MM.1S (cell line): ENCODE data around the gene PGK2.

Experiments
- DNase-seq: peaks from one replicate; pipeline ENCODE4 v3.0.0-alpha.2; 2015
- H2AFZ ChIP-seq: fragments of 300-600 bp; sonication (generic); 2 replicates; pipeline ENCODE4 v1.6.0; 2016; ENCODE audit warnings: antibody characterized with exemption, low read length
- H3F3A ChIP-seq: fragments of 300-600 bp; sonication (generic); 2 replicates; pipeline ENCODE4 v1.6.1; 2016; ENCODE audit warnings: mild to moderate bottlenecking, antibody characterized with exemption, low read length, moderate library complexity, mixed read lengths; ENCODE audit not compliant: insufficient read depth
- H3K27ac ChIP-seq: fragments of 300-600 bp; sonication (generic); 2 replicates; pipeline ENCODE4 v1.5.1; 2016; ENCODE audit warnings: mild to moderate bottlenecking, low read length
- H3K27me3 ChIP-seq: fragments of 300-600 bp; sonication (generic); replicated peaks from 2 replicates; pipeline ENCODE4 v1.6.0; 2016; ENCODE audit warnings: low read length; ENCODE audit not compliant: insufficient read depth
- H3K36me3 ChIP-seq: fragments of 300-600 bp; sonication (generic); replicated peaks from 2 replicates; pipeline ENCODE4 v1.6.1; 2016; ENCODE audit warnings: mild to moderate bottlenecking, low read length, mixed read lengths; ENCODE audit not compliant: insufficient read depth
- H3K4me1 ChIP-seq: fragments of 300-600 bp; sonication (generic); 2 replicates; pipeline ENCODE4 v1.6.1; 2016; ENCODE audit warnings: low read length, mixed read lengths
- H3K4me2 ChIP-seq: fragments of 300-600 bp; sonication (generic); 2 replicates; pipeline ENCODE4 v1.6.0; 2016; ENCODE audit warnings: low read depth, low read length
- H3K4me3 ChIP-seq: fragments of 300-600 bp; sonication (generic); 2 replicates; pipeline ENCODE4 v1.5.1; 2016; ENCODE audit warnings: low read length, mixed read lengths
- H3K79me2 ChIP-seq: fragments of 300-600 bp; sonication (generic); 2 replicates; pipeline ENCODE4 v1.6.1; 2016; ENCODE audit warnings: mixed run types, low read length, mixed read lengths
- H3K9ac ChIP-seq: fragments of 300-600 bp; sonication (generic); 2 replicates; pipeline ENCODE4 v1.6.1; 2016; ENCODE audit warnings: low read length, mixed read lengths
- H3K9me2 ChIP-seq: fragments of 300-600 bp; sonication (generic); replicated peaks from 2 replicates; pipeline ENCODE4 v1.6.1; 2016; ENCODE audit warnings: mild to moderate bottlenecking, low read length, mixed read lengths; ENCODE audit not compliant: insufficient read depth
- H3K9me3 ChIP-seq: fragments of 300-600 bp; sonication (generic); replicated peaks from 2 replicates; pipeline ENCODE4 v1.6.1; 2016; ENCODE audit warnings: mild to moderate bottlenecking, low read length, mixed read lengths; ENCODE audit not compliant: insufficient read depth
- H4K20me1 ChIP-seq: fragments of 300-600 bp; sonication (generic); 2 replicates; pipeline ENCODE4 v1.6.1; 2016; ENCODE audit warnings: mild to moderate bottlenecking, low read length, moderate library complexity, mixed read lengths; ENCODE audit not compliant: insufficient read depth
- EZH2 ChIP-seq: fragments of 300-600 bp; sonication (generic); optimal IDR thresholded peaks from 2 replicates; pipeline ENCODE3; 2017; ENCODE audit warnings: low read depth, mild to moderate bottlenecking, antibody characterized with exemption, low read length, mixed read lengths
- EZH2phosphoT487 ChIP-seq: fragments of 300-600 bp; sonication (generic); IDR thresholded peaks from 2 replicates; pipeline ENCODE4 v1.6.1; 2018; ENCODE audit warnings: antibody characterized with exemption, low read length
- TF ChIP-seq, protein P1 (sequence below): fragments of 300-600 bp; sonication (generic); IDR thresholded peaks from 2 replicates; pipeline ENCODE4 v1.5.1; 2016; ENCODE audit warnings: antibody characterized with exemption, low read length, mixed read lengths

The PGK2 gene

DNA sequence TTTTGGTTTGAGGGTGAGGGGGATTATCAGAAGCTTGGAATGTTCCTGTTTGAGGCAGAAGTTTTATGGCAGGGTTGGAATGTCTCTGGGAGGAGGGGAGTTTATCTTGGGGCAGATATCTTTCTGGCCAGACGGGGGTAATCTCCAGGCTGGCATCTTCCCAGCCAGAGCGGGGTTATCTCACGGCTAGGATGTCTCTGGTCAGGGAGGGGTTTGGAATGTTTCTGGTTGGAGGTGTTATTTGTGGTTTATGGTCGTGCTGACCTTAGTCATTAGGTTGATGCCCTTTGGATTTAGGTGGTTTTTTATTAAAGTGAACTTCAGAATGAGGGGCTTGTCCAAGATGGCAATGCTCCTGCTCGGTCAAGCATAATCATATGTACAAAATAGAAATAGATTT lies 14.8 kb downstream of the PGK2 start:
- Histone ChIP-seq H3K4me2 (no peak overlapping the region), H3K9me3 (no peaks in the 10 kb centered on the region), H3K79me2 (no peaks in the 10 kb centered on the region), H3K4me1 (no peaks in the 10 kb centered on the region; the same call in 1 of the 2 replicates), H3K9ac (no peak overlapping the region), H4K20me1 (no peaks in the 10 kb centered on the region), H3K36me3 (no peaks in the 10 kb centered on the region), H2AFZ (no peak overlapping the region), H3F3A (no peaks in the 10 kb centered on the region), H3K4me3 (no peak overlapping the region), H3K9me2 (no peaks in the 10 kb centered on the region), H3K27ac (no peak overlapping the region), H3K27me3 (no peaks in the 10 kb centered on the region)
- no peak for DNase-seq
- TF ChIP-seq EZH2phosphoT487 (no peak), EZH2 (no peak)
- TF ChIP-seq, protein P1, sequence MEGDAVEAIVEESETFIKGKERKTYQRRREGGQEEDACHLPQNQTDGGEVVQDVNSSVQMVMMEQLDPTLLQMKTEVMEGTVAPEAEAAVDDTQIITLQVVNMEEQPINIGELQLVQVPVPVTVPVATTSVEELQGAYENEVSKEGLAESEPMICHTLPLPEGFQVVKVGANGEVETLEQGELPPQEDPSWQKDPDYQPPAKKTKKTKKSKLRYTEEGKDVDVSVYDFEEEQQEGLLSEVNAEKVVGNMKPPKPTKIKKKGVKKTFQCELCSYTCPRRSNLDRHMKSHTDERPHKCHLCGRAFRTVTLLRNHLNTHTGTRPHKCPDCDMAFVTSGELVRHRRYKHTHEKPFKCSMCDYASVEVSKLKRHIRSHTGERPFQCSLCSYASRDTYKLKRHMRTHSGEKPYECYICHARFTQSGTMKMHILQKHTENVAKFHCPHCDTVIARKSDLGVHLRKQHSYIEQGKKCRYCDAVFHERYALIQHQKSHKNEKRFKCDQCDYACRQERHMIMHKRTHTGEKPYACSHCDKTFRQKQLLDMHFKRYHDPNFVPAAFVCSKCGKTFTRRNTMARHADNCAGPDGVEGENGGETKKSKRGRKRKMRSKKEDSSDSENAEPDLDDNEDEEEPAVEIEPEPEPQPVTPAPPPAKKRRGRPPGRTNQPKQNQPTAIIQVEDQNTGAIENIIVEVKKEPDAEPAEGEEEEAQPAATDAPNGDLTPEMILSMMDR = no peak

DNA sequence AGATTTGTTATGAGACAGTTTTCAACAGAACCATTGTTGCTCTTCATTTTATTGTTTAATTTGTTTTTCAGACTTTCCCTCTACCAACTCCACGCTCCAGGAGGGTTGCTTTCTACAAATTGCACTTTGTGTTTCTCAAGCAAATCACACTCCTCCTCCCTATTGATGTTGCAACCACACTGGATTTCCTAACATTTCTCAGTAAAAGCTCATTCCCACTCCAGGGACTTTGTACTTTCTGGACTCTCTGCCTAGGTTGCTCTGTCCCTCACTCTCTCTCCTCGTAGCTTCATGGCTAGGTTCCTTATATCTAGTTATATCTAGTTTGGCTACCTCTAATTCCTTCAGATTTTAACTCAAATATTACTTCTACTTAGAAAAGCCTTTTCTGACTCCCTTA lies 20.3 kb downstream of the PGK2 start:
- Histone ChIP-seq H2AFZ (no peak overlapping the region), H3F3A (no peaks in the 10 kb centered on the region), H3K79me2 (no peaks in the 10 kb centered on the region), H3K9ac (no peak overlapping the region), H3K9me2 (no peaks in the 10 kb centered on the region), H4K20me1 (no peaks in the 10 kb centered on the region), H3K4me2 (no peak overlapping the region), H3K4me1 (no peaks in the 10 kb centered on the region; the same call in 1 of the 2 replicates), H3K27me3 (no peaks in the 10 kb centered on the region), H3K36me3 (no peaks in the 10 kb centered on the region), H3K9me3 (no peaks in the 10 kb centered on the region), H3K4me3 (no peak overlapping the region), H3K27ac (no peak overlapping the region)
- no peak for DNase-seq
- TF ChIP-seq EZH2 (no peak), EZH2phosphoT487 (no peak)
- TF ChIP-seq, protein P1 = no peak

DNA sequence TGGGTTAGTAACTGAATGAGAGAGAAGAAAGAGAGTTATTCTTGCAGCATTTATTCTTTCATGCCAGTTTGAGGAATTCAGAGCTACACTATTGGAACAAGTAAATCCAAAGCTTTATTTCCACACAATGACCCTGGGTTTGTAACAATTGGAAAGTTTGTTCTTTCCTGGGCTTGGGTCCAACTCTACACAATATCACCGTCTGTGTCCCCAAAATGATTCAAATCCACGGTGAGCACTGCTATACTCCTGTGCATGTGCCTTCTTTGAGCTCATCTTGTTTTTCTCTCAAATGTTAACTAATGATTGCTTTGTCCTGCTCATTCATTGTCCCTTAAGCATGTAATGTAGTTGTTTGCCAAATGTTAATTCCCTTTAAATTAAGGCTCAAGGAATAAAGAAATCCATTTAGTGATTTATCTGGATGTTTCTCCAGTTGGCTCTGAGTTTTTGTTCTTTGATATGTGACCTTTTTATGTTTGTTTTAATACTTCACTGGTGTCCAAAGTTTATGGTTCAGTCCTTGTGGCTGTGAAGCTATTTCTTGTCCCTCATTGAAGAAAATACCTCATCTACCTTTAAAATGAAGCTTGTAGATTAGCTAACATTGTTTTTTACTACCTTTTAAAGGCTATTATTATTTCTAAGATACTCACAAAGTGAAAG lies 22.4 kb downstream of the PGK2 start:
- H3K79me2 ChIP-seq = no peaks in the 10 kb centered on the region
- no peak overlapping the region for H3K27ac ChIP-seq
- H3K36me3 ChIP-seq = no peaks in the 10 kb centered on the region
- H2AFZ ChIP-seq = no peak overlapping the region
- TF ChIP-seq, protein P1 = no peak
- no peak for TF ChIP-seq EZH2phosphoT487
- no peak for TF ChIP-seq EZH2
- no peaks in the 10 kb centered on the region for H3K27me3 ChIP-seq
- no peak overlapping the region for H3K4me3 ChIP-seq
- H4K20me1 ChIP-seq = no peaks in the 10 kb centered on the region
- no peak overlapping the region for H3K9ac ChIP-seq
- no peaks in the 10 kb centered on the region for H3K9me3 ChIP-seq
- H3F3A ChIP-seq = no peaks in the 10 kb centered on the region
- H3K9me2 ChIP-seq = no peaks in the 10 kb centered on the region
- H3K4me2 ChIP-seq = no peak overlapping the region
- no peaks in the 10 kb centered on the region for H3K4me1 ChIP-seq
- no peak for DNase-seq
